ENCODE data around the gene SPTBN1.

DNA sequence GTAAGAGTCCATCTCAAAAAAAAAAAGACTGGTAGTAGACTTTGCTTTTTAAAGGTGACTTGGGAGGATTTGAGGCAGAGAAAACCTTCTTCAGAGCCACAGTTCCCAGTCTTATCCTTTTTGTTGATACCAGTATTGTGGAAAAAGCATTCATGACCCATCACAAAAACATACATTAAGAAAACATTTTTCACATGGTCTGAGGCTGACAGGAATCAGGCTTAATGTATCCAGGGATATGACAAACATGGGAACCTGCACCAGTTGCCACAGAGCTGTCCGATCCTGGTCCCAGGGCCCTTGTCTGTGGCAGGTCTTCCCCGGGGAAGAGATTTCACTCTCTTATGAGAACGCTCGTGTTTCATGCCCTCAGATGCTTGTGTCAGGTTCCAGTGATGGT, 21.8 kb downstream of the SPTBN1 start:
- TF ChIP-seq, protein P1, sequence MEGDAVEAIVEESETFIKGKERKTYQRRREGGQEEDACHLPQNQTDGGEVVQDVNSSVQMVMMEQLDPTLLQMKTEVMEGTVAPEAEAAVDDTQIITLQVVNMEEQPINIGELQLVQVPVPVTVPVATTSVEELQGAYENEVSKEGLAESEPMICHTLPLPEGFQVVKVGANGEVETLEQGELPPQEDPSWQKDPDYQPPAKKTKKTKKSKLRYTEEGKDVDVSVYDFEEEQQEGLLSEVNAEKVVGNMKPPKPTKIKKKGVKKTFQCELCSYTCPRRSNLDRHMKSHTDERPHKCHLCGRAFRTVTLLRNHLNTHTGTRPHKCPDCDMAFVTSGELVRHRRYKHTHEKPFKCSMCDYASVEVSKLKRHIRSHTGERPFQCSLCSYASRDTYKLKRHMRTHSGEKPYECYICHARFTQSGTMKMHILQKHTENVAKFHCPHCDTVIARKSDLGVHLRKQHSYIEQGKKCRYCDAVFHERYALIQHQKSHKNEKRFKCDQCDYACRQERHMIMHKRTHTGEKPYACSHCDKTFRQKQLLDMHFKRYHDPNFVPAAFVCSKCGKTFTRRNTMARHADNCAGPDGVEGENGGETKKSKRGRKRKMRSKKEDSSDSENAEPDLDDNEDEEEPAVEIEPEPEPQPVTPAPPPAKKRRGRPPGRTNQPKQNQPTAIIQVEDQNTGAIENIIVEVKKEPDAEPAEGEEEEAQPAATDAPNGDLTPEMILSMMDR (IDR thresholded peaks at IDR 0.05; ENCODE audit: low read depth, low read length), result no peak
- no peak for TF ChIP-seq POLR2A (IDR thresholded peaks at IDR 0.05; ENCODE audit: extremely low read depth, insufficient read length)
- TF ChIP-seq, protein P2, sequence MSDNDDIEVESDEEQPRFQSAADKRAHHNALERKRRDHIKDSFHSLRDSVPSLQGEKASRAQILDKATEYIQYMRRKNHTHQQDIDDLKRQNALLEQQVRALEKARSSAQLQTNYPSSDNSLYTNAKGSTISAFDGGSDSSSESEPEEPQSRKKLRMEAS (IDR thresholded peaks at IDR 0.05; ENCODE audit: low read depth, low read length), result no peak
- TF ChIP-seq MYC (IDR thresholded peaks at IDR 0.05; ENCODE audit: low read depth, low read length), result no peak
